ENCODE measurements around the gene RASSF1.

The RASSF1 gene, protein sequence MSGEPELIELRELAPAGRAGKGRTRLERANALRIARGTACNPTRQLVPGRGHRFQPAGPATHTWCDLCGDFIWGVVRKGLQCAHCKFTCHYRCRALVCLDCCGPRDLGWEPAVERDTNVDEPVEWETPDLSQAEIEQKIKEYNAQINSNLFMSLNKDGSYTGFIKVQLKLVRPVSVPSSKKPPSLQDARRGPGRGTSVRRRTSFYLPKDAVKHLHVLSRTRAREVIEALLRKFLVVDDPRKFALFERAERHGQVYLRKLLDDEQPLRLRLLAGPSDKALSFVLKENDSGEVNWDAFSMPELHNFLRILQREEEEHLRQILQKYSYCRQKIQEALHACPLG

DNA sequence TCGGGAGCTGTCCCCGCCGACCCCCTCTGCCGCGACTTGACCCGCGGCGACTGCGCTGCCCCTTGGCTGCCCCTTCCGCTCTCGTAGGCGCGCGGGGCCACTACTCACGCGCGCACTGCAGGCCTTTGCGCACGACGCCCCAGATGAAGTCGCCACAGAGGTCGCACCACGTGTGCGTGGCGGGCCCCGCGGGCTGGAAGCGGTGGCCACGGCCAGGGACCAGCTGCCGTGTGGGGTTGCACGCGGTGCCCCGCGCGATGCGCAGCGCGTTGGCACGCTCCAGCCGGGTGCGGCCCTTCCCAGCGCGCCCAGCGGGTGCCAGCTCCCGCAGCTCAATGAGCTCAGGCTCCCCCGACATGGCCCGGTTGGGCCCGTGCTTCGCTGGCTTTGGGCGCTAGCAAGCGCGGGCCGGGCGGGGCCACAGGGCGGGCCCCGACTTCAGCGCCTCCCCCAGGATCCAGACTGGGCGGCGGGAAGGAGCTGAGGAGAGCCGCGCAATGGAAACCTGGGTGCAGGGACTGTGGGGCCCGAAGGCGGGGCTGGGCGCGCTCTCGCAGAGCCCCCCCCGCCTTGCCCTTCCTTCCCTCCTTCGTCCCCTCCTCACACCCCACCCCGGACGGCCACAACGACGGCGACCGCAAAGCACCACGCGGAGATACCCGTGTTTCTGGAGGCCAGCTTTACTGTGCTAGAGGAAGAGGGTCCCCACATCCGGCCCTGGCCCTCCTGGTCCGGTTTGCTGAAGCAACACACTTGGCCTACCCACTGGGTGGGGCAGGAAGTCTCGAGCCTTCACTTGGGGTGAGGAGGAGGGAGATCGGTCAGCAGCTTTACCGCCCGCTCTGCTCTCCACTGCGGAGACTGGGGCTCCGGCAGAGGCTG is at the start of gene RASSF1:
TSS of gene RASSF1 (minus strand) at position 389 of the 882 bp plus-strand sequence. CDS start at position 358, 31 bp downstream.
- intact Hi-C loops (cut with DNase I) = no loop called here
- DNase-seq = peak in 6 of 42 donors; percentile 22 to 51 (median 26)

DNA sequence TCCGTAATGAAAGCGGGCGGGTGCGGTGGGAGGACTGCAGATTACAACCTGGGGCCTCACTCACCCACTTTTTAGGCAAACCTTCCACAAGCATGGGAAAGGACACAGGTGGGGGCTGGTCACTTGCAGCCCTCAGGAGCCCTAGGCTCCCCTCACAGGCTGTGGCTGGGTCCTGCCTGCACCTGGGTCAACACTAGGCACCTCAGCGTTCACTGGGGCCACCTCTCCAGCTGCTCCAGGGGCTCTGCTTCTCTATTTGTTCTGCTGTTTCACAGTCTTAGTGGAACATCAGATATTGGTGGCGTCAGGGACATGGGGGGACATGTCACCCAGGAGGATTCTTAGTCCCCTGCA is 48.8 kb upstream of the RASSF1 start:
- intact Hi-C loops (cut with DNase I) = no loop called here
- DNase-seq = no peak

DNA sequence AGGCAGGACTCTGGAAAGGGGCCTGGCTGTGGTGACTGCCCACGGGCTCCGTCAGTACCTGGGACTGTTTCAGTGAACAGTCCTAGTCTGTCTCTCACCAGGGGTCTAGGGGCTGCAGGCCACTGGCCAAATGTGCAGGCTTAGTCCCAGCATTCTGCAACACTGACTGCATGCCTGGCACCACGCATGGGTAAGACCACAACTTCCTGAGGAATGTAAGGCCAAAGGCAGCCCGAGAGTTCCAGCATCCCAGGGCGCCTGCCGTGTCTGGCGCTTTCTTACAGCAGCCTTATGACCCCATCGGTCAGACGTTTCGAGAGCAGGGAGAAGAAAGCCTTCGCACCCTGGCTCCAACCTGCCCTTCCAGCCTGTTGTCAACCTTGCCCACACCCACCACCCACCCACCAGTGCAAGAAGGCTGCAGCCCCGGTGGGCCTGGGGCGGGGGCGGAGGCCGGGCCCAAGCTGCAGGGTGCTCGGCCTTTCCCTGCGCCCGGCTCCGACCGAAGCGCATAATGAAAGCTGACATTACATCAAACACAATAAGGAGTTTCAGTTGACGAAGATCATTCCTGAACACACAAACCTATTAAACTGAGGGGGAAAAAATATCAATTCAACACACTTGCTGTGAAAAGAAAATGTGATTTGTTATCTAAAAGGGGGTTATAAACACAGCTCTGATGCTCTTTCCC is 48.2 kb upstream of the RASSF1 start:
- intact Hi-C loops (cut with DNase I) = no loop called here
- no peak for DNase-seq

DNA sequence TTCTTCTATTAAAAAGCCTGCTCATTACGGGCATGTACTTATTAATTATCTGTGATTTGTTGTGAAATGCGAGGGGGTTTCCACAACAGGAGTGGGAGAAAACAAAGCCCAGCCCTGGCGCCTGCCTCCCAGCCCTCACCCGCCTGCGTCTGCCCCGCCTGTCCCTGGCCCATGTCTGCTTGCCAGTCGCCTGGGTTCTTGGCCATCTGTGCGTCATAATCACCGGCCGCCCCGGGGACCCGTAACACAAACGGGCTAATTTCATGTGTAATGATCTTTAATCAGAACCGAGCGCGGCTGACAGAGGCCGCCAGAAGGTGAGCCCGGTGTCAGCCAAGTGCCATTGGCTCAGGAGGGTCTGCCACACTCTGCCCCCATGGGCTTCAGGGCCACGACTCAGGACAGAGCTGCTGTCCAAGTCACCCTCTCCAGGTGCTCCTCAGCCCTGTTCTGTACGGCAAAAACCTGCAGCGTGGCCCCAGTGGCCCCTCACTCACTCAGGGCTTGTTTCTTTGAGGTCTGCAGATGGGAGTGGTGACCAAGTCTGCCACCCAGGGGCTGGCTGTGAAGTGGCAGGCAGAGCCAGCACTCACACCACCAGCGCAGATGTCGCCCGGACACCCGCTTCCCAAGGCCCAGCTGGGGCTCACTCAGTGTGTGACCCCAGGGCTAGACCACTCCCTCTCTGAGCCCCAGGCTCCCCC is 47.5 kb upstream of the RASSF1 start:
- peak in 19 of 42 donors; percentile 16 to 56 (median 28) for DNase-seq
- intact Hi-C loops (cut with DNase I) = no loop called here

DNA sequence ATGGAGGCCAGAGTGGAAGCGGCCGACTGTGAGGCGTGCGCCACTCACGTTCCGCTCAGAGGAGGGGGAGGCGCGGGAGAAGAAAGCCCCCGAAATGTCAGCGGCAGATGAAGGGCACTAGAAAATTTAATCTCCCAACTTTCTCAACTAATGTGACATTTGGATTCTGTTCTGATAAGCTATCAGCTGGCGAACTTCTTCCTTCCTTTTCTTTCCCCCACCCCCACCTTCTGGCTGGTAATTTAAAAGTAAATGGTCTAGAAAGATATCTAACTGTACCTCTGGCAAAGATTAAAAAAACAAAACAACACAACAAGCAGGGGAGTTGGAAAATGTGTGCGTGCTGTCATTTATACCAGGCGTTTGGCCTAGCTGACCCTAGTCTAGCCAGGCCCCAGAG is 45.1 kb upstream of the RASSF1 start:
- intact Hi-C loops (cut with DNase I) = no loop called here
- no peak for DNase-seq

DNA sequence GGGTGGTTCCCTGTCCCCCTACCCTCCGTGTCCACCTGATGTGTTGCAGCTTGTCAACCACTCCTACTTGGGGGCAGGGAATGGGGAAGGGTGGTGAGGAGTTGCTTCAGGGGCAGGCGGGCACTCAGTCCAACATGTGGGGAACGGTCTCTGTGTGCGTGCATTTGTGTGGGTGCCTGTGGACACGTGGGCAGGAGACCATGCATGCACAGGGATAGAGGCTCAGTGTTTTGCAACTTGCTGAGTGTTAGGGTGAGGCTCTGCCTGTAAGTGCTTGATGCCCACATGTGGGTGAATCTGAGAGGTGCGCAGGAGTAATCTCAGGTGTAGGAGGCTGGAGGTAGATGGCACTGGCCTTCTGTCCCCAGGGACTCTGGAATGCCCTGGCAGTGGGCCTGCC is 43.1 kb upstream of the RASSF1 start:
- intact Hi-C loops (cut with DNase I) = no loop called here
- DNase-seq = no peak

DNA sequence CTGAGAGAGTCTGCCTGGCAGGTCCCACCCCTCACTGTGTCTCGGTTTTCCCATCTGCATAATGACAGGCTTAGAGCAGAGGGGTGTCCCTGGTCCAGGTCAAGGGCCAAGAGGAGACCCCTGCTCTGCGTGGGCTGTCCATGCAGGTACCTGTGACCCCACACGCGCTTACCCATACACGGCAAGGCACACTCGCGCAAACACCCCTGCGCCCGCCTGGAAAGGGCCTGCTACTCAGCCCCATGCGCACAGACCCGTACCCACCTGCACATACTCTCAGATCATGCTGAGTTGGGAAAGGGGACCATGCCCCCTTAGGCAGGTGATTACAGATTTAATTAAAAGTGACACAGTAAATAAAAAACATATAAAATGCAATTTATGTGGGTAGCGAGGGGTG is 42.1 kb upstream of the RASSF1 start:
- no peak for DNase-seq
- intact Hi-C loops (cut with DNase I) = no loop called here

DNA sequence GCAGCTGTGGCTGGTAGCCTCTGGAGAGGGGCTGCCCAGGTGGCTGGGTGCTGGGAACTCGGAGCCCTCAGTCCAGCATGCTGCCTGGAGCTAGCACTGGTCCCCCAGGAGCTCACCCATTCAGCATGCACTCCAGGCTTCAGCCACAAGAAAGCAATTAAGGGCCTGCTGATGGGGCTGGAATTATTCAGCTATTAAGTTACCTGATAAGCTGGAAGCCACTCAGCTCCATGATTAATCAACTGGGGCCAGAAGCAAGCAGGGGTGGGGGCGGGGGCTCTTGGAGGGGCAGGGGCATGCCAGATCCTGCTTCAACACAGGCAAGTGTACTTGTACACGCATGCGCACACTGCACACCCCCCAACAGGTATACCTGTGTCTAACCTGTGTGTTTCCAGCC is 40.7 kb upstream of the RASSF1 start:
- DNase-seq = no peak
- intact Hi-C loops (cut with DNase I) = no loop called here

DNA sequence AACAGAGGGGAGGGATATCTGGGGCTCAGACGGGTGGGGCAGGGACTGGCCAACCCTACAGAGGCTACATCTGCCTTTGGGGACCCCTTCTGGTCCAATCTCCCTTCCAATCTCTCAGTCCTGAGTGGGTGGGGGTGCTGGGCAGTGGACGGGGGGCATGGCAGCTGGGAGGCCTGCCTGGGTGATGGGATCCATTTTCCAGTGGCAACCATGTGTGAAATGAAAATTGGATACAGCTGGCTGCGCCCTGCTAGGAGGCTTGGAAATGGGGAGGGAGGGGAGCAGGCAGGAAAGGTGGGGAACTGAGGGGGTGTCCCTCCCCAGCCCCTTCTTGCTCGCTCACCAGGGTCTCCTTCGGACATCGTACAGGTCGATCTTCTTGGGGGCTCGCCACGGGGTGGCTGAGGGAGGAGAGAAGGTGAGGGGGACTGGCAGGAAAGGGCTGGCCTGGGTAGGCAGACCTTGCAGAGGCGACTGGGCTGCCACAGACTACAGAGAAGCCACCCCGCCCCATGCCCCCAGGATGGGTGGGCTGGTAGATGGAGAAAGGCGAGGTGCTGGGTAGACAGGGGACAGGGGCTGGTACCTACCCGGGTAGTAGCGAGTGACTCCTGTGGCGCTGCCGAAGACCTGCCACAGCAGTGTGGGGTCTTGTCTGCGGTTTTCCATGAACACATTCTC is 39.9 kb upstream of the RASSF1 start:
- intact Hi-C loops (cut with DNase I) = no loop called here
- no peak for DNase-seq

DNA sequence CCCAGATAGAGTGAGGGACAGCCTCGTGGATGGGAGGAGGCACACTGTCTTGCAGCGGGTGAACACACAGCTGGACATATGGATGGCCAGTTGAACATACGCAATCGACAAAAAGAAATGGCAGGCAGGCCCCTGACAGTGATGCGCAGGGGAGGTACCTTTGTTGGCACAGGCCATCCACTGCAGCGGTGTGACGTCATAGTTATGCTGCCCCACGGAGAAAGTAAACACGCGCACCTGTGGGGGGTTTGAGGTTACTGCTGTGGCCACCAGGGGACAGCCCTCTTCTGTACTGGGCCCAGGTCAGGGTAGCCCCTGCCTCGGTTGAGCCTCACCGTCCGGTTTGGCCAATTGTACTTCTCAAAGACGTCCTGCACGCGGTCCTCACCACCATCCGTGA is 38.1 kb upstream of the RASSF1 start:
- intact Hi-C loops (cut with DNase I) = no loop called here
- no peak for DNase-seq

DNA sequence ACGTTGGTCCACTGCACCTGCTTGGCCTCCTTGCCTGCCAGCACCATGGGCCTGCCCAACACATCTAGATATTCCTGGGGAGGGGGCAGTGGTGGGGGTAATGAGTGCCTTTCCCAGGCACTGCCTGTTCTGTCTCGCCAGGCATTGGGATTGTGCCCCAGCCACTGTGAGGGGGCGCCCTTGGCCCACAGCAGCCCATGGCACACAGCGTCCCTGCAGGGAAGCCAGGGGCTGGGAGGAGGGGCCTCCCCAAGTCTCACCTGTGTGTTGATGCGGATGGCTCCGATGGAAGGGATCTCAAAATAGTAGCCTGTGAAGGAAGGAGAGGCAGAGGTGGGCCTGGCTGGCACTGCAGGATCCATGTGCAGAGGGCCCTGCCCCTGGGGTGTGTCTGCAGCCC is 37.4 kb upstream of the RASSF1 start:
- intact Hi-C loops (cut with DNase I) = no loop called here
- DNase-seq = no peak

DNA sequence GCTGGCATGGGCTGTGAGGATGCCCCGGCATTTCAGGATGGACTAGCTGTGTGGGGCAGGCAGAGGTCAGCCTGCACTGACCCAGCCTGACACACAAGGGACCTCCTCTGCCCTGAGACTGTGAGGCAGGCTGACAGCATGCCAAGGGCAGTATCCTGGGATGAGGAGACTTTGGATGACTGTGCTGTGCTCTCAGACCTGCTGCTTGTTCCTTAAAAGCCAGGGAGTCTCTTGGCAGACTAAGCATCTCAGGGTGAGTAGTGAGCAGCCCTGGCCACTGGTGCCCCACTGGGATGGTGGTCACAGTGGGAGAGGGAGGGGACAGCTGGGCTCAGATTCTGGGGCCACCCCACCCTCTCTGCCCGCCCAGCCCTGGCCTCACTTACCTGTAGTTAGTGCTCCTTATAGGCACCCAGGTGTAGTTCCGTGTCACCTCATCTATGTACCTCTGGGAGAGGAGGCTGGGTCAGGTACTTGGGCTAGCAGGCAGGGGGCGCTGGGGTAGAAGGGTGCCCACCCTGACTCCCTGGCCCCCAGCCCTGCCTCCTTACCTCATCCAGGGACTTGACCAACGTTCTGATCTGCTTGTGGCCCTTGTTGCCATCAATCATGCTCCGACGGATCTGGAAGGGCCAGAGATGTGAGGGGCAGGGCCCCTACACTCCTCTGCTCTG is 34.8 kb upstream of the RASSF1 start:
- DNase-seq = no peak

DNA sequence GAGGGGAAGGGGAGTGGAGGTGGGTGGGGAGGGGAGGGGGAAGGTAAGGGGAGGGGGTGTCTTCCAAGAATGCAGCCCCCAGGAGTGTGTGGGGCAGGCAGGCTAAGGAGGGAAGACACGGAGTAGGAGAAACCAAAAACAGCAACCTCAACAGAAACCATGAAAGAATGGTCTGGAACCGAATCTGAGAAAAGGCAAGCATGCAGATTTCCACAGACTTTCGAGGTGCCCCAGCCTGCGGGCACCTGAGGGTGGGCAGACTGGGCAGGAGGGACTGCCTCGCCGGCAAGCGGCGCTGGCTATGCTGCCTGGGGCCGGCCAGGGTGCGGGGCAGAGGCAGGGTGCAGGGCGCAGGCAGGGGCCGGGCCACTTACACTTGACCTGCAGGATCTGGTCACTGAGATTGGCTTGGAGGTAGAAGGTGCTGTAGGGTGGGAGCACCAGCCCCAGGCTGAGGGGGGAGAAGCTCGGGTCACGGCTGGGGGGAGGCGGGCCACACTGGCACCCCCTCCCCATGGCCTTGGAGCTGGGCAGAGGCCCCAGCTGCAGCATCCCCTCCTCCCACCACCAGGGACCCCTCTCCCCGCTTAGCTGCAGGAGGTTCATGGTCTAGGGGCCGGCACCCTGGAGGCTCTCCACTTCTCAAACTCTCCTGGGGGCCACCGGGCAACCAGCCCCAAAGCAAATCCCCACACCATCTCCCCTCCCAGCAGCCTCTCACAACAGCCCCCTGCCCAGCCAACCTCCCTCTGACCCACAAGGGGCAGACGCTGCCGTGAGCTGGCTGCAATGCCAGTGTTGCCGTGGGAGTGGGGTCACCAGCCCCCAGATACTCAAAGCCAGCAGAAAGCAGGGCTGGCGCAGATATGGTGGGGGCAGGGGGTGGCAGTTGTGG is 34.0 kb upstream of the RASSF1 start:
- intact Hi-C loops (cut with DNase I) = no loop called here
- DNase-seq = no peak

More for the DNA sequence above, 34.8 kb upstream of the RASSF1 start:
- intact Hi-C loops (cut with DNase I) = no loop called here

DNA sequence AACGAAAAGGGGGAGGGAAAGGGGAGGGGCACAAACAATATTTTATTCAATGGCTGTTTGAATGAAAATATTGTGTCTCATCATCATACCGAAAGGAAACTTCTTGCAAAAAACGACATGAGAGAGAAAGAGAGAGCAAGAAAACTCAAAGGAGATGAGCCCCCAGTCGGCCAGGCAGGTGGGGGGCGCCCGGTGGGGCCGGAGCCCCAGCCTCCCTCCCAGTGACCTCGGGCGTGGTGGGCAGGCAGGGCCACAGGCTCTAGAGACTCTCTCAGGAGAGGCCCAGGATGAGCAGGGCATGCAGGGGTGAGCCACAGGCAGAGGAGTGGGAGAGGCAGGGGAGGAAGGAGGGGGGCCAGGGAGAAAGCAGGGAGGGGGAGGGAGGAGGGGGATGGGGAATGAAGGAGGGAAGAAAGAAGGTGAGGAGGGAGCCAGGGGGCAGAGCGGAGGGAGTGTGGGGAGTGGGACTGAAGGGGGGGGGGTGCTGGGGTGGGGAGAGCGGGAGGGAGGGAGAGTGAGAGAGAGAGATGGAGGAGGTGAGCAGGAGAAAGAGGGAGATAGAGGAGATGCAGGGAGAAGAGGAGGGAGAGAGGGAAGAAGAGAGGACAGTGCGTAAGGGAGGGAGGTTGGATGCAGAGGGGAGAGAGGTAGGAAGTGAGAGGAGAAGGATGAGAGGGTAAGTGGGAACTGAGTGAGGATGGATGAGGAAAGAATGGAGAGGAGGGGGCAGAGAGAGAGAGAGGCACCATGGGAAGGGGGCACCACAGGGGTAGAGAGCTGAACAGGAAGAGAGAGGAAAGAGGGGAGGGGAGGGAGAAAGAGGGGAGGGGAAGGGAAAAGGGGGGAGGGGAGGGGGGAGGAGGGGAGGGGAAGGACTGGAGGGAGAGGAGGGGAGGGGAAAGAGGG is 32.8 kb upstream of the RASSF1 start:
- DNase-seq = no peak
- intact Hi-C loops (cut with DNase I) = no loop called here

DNA sequence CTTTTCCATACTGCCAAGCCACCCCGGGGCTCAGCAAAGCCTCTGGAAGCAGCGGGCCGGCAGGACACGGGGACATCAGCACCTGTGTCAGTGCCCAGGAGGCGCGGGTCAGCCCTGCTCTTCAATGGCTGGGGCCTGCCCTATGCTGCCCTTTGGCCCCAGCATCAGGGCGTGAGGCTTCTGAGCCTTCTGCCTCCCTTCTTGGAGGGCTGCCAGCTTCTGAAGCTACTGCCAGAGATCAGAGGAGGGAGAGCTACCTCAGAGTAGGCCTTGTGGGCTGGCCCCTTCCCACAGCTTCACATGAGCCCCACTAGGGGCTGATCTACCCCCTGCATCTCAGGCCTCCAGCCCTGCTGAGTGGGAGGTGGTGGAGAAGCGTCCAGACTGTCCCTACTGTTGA is 31.7 kb upstream of the RASSF1 start:
- DNase-seq = no peak
- intact Hi-C loops (cut with DNase I) = no loop called here

DNA sequence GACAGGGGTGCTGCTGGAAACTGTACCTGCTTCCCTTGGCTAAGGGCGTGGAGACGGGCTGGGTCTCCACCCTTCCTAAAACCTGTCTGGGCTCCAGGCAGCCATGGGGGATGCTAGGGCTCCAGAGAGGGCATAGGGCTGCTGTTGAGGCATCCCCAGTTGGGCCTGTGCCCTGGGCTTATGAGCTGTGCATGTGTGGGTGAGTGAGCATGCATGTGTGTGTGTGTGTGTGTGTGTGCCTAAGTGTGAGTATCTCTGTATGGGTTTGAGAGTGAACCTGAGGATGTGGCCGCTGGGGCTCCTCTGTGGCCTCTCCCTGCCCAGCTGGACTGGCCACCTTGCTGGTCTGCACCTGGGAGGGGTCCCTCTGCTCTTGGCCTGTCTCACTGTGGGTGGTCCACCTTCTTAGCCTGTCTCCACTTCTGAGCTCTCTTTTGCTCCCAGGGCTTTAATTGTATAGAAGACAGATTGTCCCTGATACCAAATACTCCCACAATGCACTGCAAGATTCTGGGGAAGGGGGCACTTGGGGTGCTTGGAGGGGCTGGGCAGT is 30.6 kb upstream of the RASSF1 start:
- no peak for DNase-seq
- intact Hi-C loops (cut with DNase I) = no loop called here
